ENCODE measurements around the gene TFB1M.

GRCh38 chr6:155287762-155288161 is 26.5 kb downstream of the TFB1M start:
- no peak for TF ChIP-seq ZNF274 (IDR thresholded peaks at IDR 0.05; ENCODE audit: low read depth, low read length)
- TF ChIP-seq YY1 (IDR thresholded peaks at IDR 0.05; ENCODE audit: insufficient read depth, insufficient read length), result no peak
- no peak for TF ChIP-seq SUZ12 (IDR thresholded peaks at IDR 0.05; ENCODE audit: extremely low read depth, insufficient read depth, insufficient read length)
